K562 (cell line): ENCODE results near the gene ZBTB26. TPM values are rescaled to one million over a fixed set of nuclear protein-coding genes. Genes with fewer than 3 reads are reported as not detected.

Experiments used
- ATAC-seq: fragments of 200-7000 bp; cut with Tn5 transposase; 3 replicates; pipeline ENCODE4 v1.9.1; 2020; ENCODE audit warnings: moderate library complexity
- BruUV-seq: library from RNA; stranded (reverse); fragments of 400-500 nt; replicated peaks from 2 replicates; lab custom pipeline; 2021; lab: Mats Ljungman, UMichigan
- CTCF ChIA-PET: fragments of 300-600 bp; formaldehyde crosslinking; extraction: SDS; loops from one replicate; lab custom pipeline; 2021; ENCODE audit warnings: low intra/inter-chr PET ratio; lab: Yijun Ruan, JAX
- POLR2A ChIA-PET: fragments of 300-600, 350-650 bp; sonication (Branson Sonifier 250); formaldehyde crosslinking; extraction: SDS; loops from one replicate; lab custom pipeline; 2021; ENCODE audit warnings: antibody characterized with exemption, inconsistent platforms; lab: Yijun Ruan, JAX
- DNase-seq, 4 experiments: peaks; one replicate each; pipeline versions ENCODE4 v3.0.0 to v3.0.0-alpha.2; 2011 to 2018; ENCODE audit warnings: low spot score in 3 of 4, mixed read lengths in 3 of 4; ENCODE audit errors: extremely low read depth in 1 of 4
- FAIRE-seq: peaks from 2 replicates; lab custom pipeline; 2011; peaks lifted over from hg19 to GRCh38; lab: Jason Lieb, UNC
- H2AFZ ChIP-seq: 2 replicates; pipeline ENCODE4 v1.6.0; 2011; ENCODE audit warnings: low read depth, low read length, control low read depth, inconsistent platforms
- H3K27ac ChIP-seq: fragments of 200-600 bp; 3 replicates; pipeline ENCODE4 v1.8.0; 2011; ENCODE audit warnings: low read depth, mild to moderate bottlenecking, control low read depth, inconsistent platforms, low read length, moderate library complexity, mixed read lengths; ENCODE audit errors: extremely low read depth
- H3K27me3 ChIP-seq, 2 experiments: fragments of 300-600 bp in 1 of 2; 2 replicates in 1 of 2; 3 replicates in 1 of 2; pipeline versions ENCODE4 v1.6.0 to v1.8.0; 2011; ENCODE audit warnings: inconsistent platforms in 2 of 2, low read length in 2 of 2, mild to moderate bottlenecking in 1 of 2, mixed read lengths in 1 of 2, moderate library complexity in 1 of 2; ENCODE audit not compliant: control insufficient read depth in 2 of 2, insufficient read depth in 2 of 2
- H3K36me3 ChIP-seq: fragments of 300-600 bp; 3 replicates; pipeline ENCODE4 v1.8.0; 2011; ENCODE audit warnings: mild to moderate bottlenecking, low read length, inconsistent platforms; ENCODE audit not compliant: control insufficient read depth, insufficient read depth
- H3K4me1 ChIP-seq, 2 experiments: fragments of 200-600 bp in 1 of 2; replicated peaks in 1 of 2; 2 replicates in 1 of 2; 3 replicates in 1 of 2; pipeline versions ENCODE4 v1.5.1 to v1.8.0; 2011; ENCODE audit warnings: inconsistent platforms in 2 of 2, low read length in 2 of 2, mild to moderate bottlenecking in 1 of 2, mixed read lengths in 1 of 2, moderate library complexity in 1 of 2; ENCODE audit not compliant: control insufficient read depth in 2 of 2, insufficient read depth in 2 of 2
- H3K4me2 ChIP-seq: 2 replicates; pipeline ENCODE4 v1.6.1; 2011; ENCODE audit warnings: low read length, control low read depth, inconsistent platforms, mixed read lengths; ENCODE audit not compliant: insufficient read depth
- H3K4me3 ChIP-seq: fragments of 200-600 bp; sonication (generic), shearing (Covaris generic); 2 replicates; pipeline ENCODE4 v1.5.1; 2016; ENCODE audit warnings: control low read depth, inconsistent platforms
- H3K79me2 ChIP-seq: fragments of 200-600 bp; 3 replicates; pipeline ENCODE4 v1.8.0; 2011; ENCODE audit warnings: low read length, inconsistent platforms; ENCODE audit not compliant: control insufficient read depth, insufficient read depth
- H3K9ac ChIP-seq, 2 experiments: 2 replicates each; pipeline versions ENCODE4 v1.6.0 to v1.6.1; 2011; ENCODE audit warnings: low read depth in 2 of 2, low read length in 2 of 2, control low read depth in 1 of 2, inconsistent platforms in 1 of 2, mild to moderate bottlenecking in 1 of 2, mixed read lengths in 1 of 2; ENCODE audit not compliant: insufficient read depth in 1 of 2
- H3K9me1 ChIP-seq: one replicate; pipeline ENCODE4 v1.6.0; 2011; ENCODE audit warnings: inconsistent platforms, mild to moderate bottlenecking, low read length, moderate library complexity; ENCODE audit not compliant: control insufficient read depth, insufficient read depth
- H3K9me3 ChIP-seq: replicated peaks from 2 replicates; pipeline ENCODE4 v1.5.1; 2011; ENCODE audit warnings: low read depth, low read length, inconsistent platforms; ENCODE audit not compliant: control insufficient read depth, insufficient read depth
- H4K20me1 ChIP-seq: replicated peaks from 2 replicates; pipeline ENCODE4 v1.6.1; 2011; ENCODE audit warnings: low read length, inconsistent platforms, mixed read lengths; ENCODE audit not compliant: control insufficient read depth, insufficient read depth
- BCOR ChIP-seq: fragments of 450-650 bp; IDR thresholded peaks from 2 replicates; pipeline ENCODE4 v1.6.1; 2016
- CBFA2T2 ChIP-seq: fragments of 450-650 bp; conservative IDR thresholded peaks from 2 replicates; pipeline ENCODE4 v1.6.1; 2017; ENCODE audit warnings: mild to moderate bottlenecking
- CREB5 ChIP-seq: fragments of 250-450 bp; sonication (Bioruptor Pico); IDR thresholded peaks from 2 replicates; pipeline ENCODE4 v1.5.0; 2020; ENCODE audit warnings: mild to moderate bottlenecking
- ETV6 ChIP-seq, 3 experiments: fragments of 150-350 bp in 1 of 3; sonication (generic) in 1 of 3; formaldehyde crosslinking in 1 of 3; IDR thresholded peaks; 2 replicates each; pipeline versions ENCODE4 v1.6.1 to v1.8.0; 2014 to 2022; ENCODE audit warnings: borderline replicate concordance in 2 of 3, low read depth in 2 of 3, antibody characterized with exemption in 1 of 3, low read length in 1 of 3, mild to moderate bottlenecking in 1 of 3, missing genetic modification reagents in 1 of 3
- EWSR1 ChIP-seq: fragments of 450-650 bp; IDR thresholded peaks from 2 replicates; pipeline ENCODE4 v1.6.1; 2018; ENCODE audit warnings: borderline replicate concordance, mild to moderate bottlenecking, low read depth, moderate library complexity; ENCODE audit not compliant: partially characterized antibody
- HDAC1 ChIP-seq, 2 experiments: fragments of 450-650 bp; IDR thresholded peaks; 2 replicates each; pipeline ENCODE4 v1.6.1; 2016 to 2017; ENCODE audit warnings: inconsistent platforms in 1 of 2, mild to moderate bottlenecking in 1 of 2, moderate library complexity in 1 of 2
- HNRNPH1 ChIP-seq: fragments of 200-400 bp; formaldehyde crosslinking; optimal IDR thresholded peaks from 2 replicates; pipeline ENCODE3; 2017; ENCODE audit warnings: low read depth, mild to moderate bottlenecking, low read length, moderate library complexity
- KAT7 ChIP-seq: sonication (generic); formaldehyde crosslinking; IDR thresholded peaks from 2 replicates; pipeline ENCODE4 v1.8.0; 2022; ENCODE audit warnings: missing genetic modification reagents, mild to moderate bottlenecking, borderline replicate concordance
- MAFG ChIP-seq: fragments of 450-650 bp; conservative IDR thresholded peaks from 2 replicates; pipeline ENCODE4 v1.6.1; 2016; ENCODE audit warnings: missing genetic modification characterization, missing compliant biosample characterization
- POLR2G ChIP-seq: fragments of 200-400 bp; formaldehyde crosslinking; IDR thresholded peaks from 2 replicates; pipeline ENCODE4 v1.6.1; 2017; ENCODE audit warnings: low read depth, mild to moderate bottlenecking, antibody characterized with exemption, low read length, moderate library complexity
- PTTG1 ChIP-seq: fragments of 450-650 bp; IDR thresholded peaks from 2 replicates; pipeline ENCODE4 v1.6.1; 2016; ENCODE audit warnings: low read depth, mild to moderate bottlenecking, missing genetic modification characterization, missing compliant biosample characterization
- SNAPC5 ChIP-seq: fragments of 250-450 bp; sonication (Bioruptor Pico); IDR thresholded peaks from 2 replicates; pipeline ENCODE4 v1.8.0; 2021; ENCODE audit warnings: moderate library complexity, mild to moderate bottlenecking, inconsistent platforms
- ZNF3 ChIP-seq: fragments of 250-450 bp; sonication (Bioruptor Pico); IDR thresholded peaks from 2 replicates; pipeline ENCODE4 v1.5.0; 2021; ENCODE audit warnings: mild to moderate bottlenecking, moderate library complexity
- ZNF655 ChIP-seq: fragments of 250-450 bp; sonication (Bioruptor Pico); IDR thresholded peaks from 2 replicates; pipeline ENCODE4 v1.5.0; 2021
- ZNF668 ChIP-seq: fragments of 250-450 bp; sonication (Bioruptor Pico); IDR thresholded peaks from 2 replicates; pipeline ENCODE4 v1.8.0; 2022; ENCODE audit warnings: mild to moderate bottlenecking, inconsistent platforms
- WGBS: fragments of 100-300 bp; shearing (Covaris generic); methylation state at CpG from one replicate; pipeline ENCODE4 v1.1.6; 2016; ENCODE audit warnings: low coverage, mixed read lengths; ENCODE audit not compliant: insufficient coverage; ENCODE audit errors: missing lambda C conversion rate; 5-methylcytosine and 5-hydroxymethylcytosine counted together
- in situ Hi-C: fragments of 300-500 bp; cut with MboI; formaldehyde crosslinking; loops from 4 replicates; pipeline ENCODE4 v1.15.0; 2018; ENCODE audit warnings: inconsistent platforms, mixed read lengths
- intact Hi-C: fragments of 100-400 bp; cut with micrococcal nuclease; formaldehyde crosslinking; loops from 2 replicates; pipeline ENCODE4 v1.14.2; 2022
- polyA plus RNA-seq, 8 experiments: library from polyadenylated mRNA; depleted of rRNA in 4 of 8; stranded (reverse) in 5 of 8; unstranded in 3 of 8; fragments of >200 nt; fragmentation: Nextera tagmentation in 2 of 8; fragmentation: Illumina TruSeq in 1 of 8; extraction: Ambion mirVana in 2 of 8; extraction: Trizol in 1 of 8; gene quantifications; 2 replicates each; pipeline versions ENCODE4 v1.2.1 to v1.2.3, GENCODE V29; 2011 to 2014; ENCODE audit warnings: inconsistent platforms in 1 of 8, missing spikeins in 1 of 8
- total RNA-seq, 7 experiments: library from RNA; depleted of rRNA in 6 of 7; stranded (reverse); fragments of >200 nt in 6 of 7; fragmentation: Illumina TruSeq in 2 of 7; extraction: Trizol in 2 of 7; gene quantifications; 2 replicates each; pipeline versions ENCODE4 v1.2.1 to v1.2.3, GENCODE V29; 2011 to 2021; ENCODE audit warnings: low replicate concordance in 1 of 7

Gene ZBTB26
- total and polyA plus RNA-seq, 9 of the 15 experiments (the other 6 are each of a cell fraction or from before 2014, with no cell fraction given) = 2.4 to 20.7 (median 5.0) TPM

- FAIRE-seq = no peak
- POLR2A ChIA-PET = interaction anchor here (0.7 kb wide), 1 partner anchor 9 kb away, joined by 3 read pairs; the partner anchor contains the start of gene ZBTB26
Observed at GRCh38 chr9:122922713-122923112, 8.6 kb downstream of the ZBTB26 start.

More at GRCh38 chr9:122922713-122923112, 8.6 kb downstream of the ZBTB26 start:
- Histone ChIP-seq H3K4me3 (no peak overlapping the region), H3K4me1 (no peaks in the 10 kb centered on the region), H3K4me2 (no peak overlapping the region), H3K27me3 (no peaks in the 10 kb centered on the region), H3K36me3 (peaks cover 29% of the 10 kb centered on the region; the same call in 1 of the 3 replicates), H3K9me1 (no peaks in the 10 kb centered on the region), H2AFZ (no peak overlapping the region), H3K9ac (no peak overlapping the region), H4K20me1 (no peaks in the 10 kb centered on the region), H3K79me2 (peaks cover 4% of the 10 kb centered on the region; the same call in 1 of the 3 replicates), H3K27ac (no peak overlapping the region), H3K9me3 (no peaks in the 10 kb centered on the region)
- in situ Hi-C loops = no loop called here
- TF ChIP-seq ZNF3 (CRISPR knock-in tag) (no peak), HDAC1 (IDR thresholded peaks at IDR 0.05) (no peak), BCOR (no peak), PTTG1 (tag) (no peak), ETV6 (IDR thresholded peaks at IDR 0.05; ENCODE audit: borderline replicate concordance in 1 of 2, low read depth in 2 of 2, low read length in 1 of 2) (no peak), ETV6 (CRISPR knock-in tag; IDR thresholded peaks at IDR 0.05; ENCODE audit: borderline replicate concordance) (no peak), CREB5 (CRISPR knock-in tag) (no peak), EWSR1 (no peak), KAT7 (CRISPR knock-in tag) (no peak), MAFG (no peak), CBFA2T2 (no peak), POLR2G (no peak), HNRNPH1 (no peak), SNAPC5 (no peak), ZNF655 (CRISPR knock-in tag) (no peak), ZNF668 (CRISPR knock-in tag) (no peak)
- WGBS = 94% methylated on average over 4 of the region's 8 CpGs
- no TSS peak for BruUV-seq
- CTCF ChIA-PET = no interaction called here
- DNase-seq (no peak), ATAC-seq (no peak)
- intact Hi-C loops = no loop called here
